HCT116 (cell line): ENCODE data around the gene VPS35L. TPM values are rescaled to one million over a fixed set of nuclear protein-coding genes. Genes with fewer than 3 reads are reported as not detected.

Experiments
- ATAC-seq: fragments of 200-7000 bp; cut with Tn5 transposase; 2 replicates; pipeline ENCODE4 v1.9.1; 2020; ENCODE audit warnings: mild to moderate bottlenecking, moderate library complexity
- BruUV-seq: library from RNA; stranded (reverse); fragments of 400-500 nt; replicated peaks from 2 replicates; lab custom pipeline; 2021; lab: Mats Ljungman, UMichigan
- CTCF ChIA-PET: fragments of 300-600 bp; sonication (Branson Sonifier 250); formaldehyde crosslinking; loops from one replicate; lab custom pipeline; 2021; ENCODE audit warnings: antibody characterized with exemption; lab: Charles Lee
- POLR2A ChIA-PET: fragments of 300-600, 350-600 bp; sonication (Branson Sonifier 250); formaldehyde crosslinking; loops from one replicate; lab custom pipeline; 2021; ENCODE audit warnings: antibody characterized with exemption; lab: Charles Lee
- RAD21 ChIA-PET, 2 experiments: fragments of 300-600 bp; sonication (Branson Sonifier 250); formaldehyde crosslinking; loops; one replicate each; lab custom pipeline; 2023; ENCODE audit warnings: low total read pairs in 2 of 2; ENCODE audit not compliant: uncharacterized antibody in 2 of 2, unreplicated experiment in 2 of 2, low non-redundant PET in 1 of 2; lab: Charles Lee
- DNase-seq: peaks from one replicate; pipeline ENCODE4 v3.0.0-alpha.2; 2010; ENCODE audit warnings: low read depth, low spot score
- H2AFZ ChIP-seq: fragments of 200-600 bp; shearing (Covaris generic), sonication (generic); 2 replicates; pipeline ENCODE4 v1.6.1; 2017; ENCODE audit warnings: low read depth, mixed run types, mixed read lengths, antibody characterized with exemption, low read length; ENCODE audit not compliant: poor library complexity, severe bottlenecking
- H3K27ac ChIP-seq: 2 replicates; pipeline ENCODE4 v1.5.1; 2012; ENCODE audit warnings: low read depth, low read length
- H3K27me3 ChIP-seq: fragments of 200-600 bp; sonication (generic); 2 replicates; pipeline ENCODE4 v1.6.1; 2016; ENCODE audit warnings: mixed run types, low read length, mixed read lengths; ENCODE audit not compliant: insufficient read depth
- H3K36me3 ChIP-seq, 2 experiments: fragments of 200-500 bp in 1 of 2; fragments of 200-600 bp in 1 of 2; sonication (Bioruptor generic) in 1 of 2; sonication (generic) in 1 of 2; 2 replicates each; pipeline versions ENCODE4 v1.5.1 to v1.6.1; 2014 to 2016; ENCODE audit warnings: low read length in 2 of 2, inconsistent platforms in 1 of 2, mixed read lengths in 1 of 2, mixed run types in 1 of 2; ENCODE audit not compliant: insufficient read depth in 2 of 2, control insufficient read depth in 1 of 2
- H3K4me1 ChIP-seq, 2 experiments: fragments of 200-600 bp in 1 of 2; sonication (generic) in 1 of 2; 2 replicates each; pipeline versions ENCODE4 v1.5.1 to v1.6.1; 2012 to 2017; ENCODE audit warnings: low read length in 2 of 2, inconsistent platforms in 1 of 2, mild to moderate bottlenecking in 1 of 2, mixed read lengths in 1 of 2, mixed run types in 1 of 2, moderate library complexity in 1 of 2; ENCODE audit not compliant: insufficient read depth in 2 of 2, control insufficient read depth in 1 of 2
- H3K4me2 ChIP-seq: fragments of 200-600 bp; sonication (generic); 2 replicates; pipeline ENCODE4 v1.6.1; 2017; ENCODE audit warnings: mixed run types, low read length, mixed read lengths
- H3K4me3 ChIP-seq, 2 experiments: fragments of 200-600 bp in 1 of 2; sonication (generic) in 1 of 2; replicated peaks in 1 of 2; 2 replicates each; pipeline ENCODE4 v1.5.1; 2011 to 2016; ENCODE audit warnings: low read length in 2 of 2, control low read depth in 1 of 2, low read depth in 1 of 2, mild to moderate bottlenecking in 1 of 2, mixed read lengths in 1 of 2, mixed run types in 1 of 2
- H3K79me2 ChIP-seq: fragments of 200-600 bp; sonication (generic); 2 replicates; pipeline ENCODE4 v1.6.1; 2017; ENCODE audit warnings: mild to moderate bottlenecking, mixed run types, low read length, moderate library complexity, mixed read lengths; ENCODE audit not compliant: insufficient read depth
- H3K9ac ChIP-seq: fragments of 200-600 bp; sonication (generic); 2 replicates; pipeline ENCODE4 v1.6.1; 2016; ENCODE audit warnings: low read length, mixed read lengths
- H3K9me2 ChIP-seq: fragments of 200-600 bp; sonication (generic), shearing (Covaris generic); 2 replicates; pipeline ENCODE4 v1.6.1; 2017; ENCODE audit warnings: mixed run types, mild to moderate bottlenecking, moderate library complexity; ENCODE audit not compliant: insufficient read depth
- H3K9me3 ChIP-seq, 2 experiments: fragments of 200-500 bp in 1 of 2; fragments of 200-600 bp in 1 of 2; sonication (Bioruptor generic) in 1 of 2; sonication (generic) in 1 of 2; 2 replicates each; pipeline ENCODE4 v1.6.1; 2014 to 2017; ENCODE audit warnings: low read length in 2 of 2, mixed read lengths in 2 of 2, inconsistent platforms in 1 of 2, low read depth in 1 of 2, mild to moderate bottlenecking in 1 of 2, mixed run types in 1 of 2, moderate library complexity in 1 of 2; ENCODE audit not compliant: control insufficient read depth in 1 of 2, insufficient read depth in 1 of 2
- H4K20me1 ChIP-seq: fragments of 200-600 bp; sonication (generic), shearing (Covaris generic); 2 replicates; pipeline ENCODE4 v1.6.1; 2017; ENCODE audit warnings: mixed run types, mild to moderate bottlenecking, moderate library complexity; ENCODE audit not compliant: insufficient read depth
- ATF3 ChIP-seq: IDR thresholded peaks from 2 replicates; pipeline ENCODE4 v1.6.1; 2012
- EGR1 ChIP-seq: IDR thresholded peaks from 2 replicates; pipeline ENCODE4 v1.6.1; 2012; ENCODE audit warnings: low read depth
- JUND ChIP-seq: IDR thresholded peaks from 2 replicates; pipeline ENCODE4 v1.6.1; 2012
- MAX ChIP-seq: IDR thresholded peaks from 2 replicates; pipeline ENCODE4 v1.6.1; 2012
- POLR2AphosphoS5 ChIP-seq: IDR thresholded peaks from 2 replicates; pipeline ENCODE4 v1.6.1; 2011; ENCODE audit warnings: mild to moderate bottlenecking, low read depth, low read length, moderate library complexity
- SIN3A ChIP-seq: IDR thresholded peaks from 2 replicates; pipeline ENCODE4 v1.6.1; 2012; ENCODE audit warnings: low read depth
- ZFX ChIP-seq: fragments of 450-650 bp; IDR thresholded peaks from 2 replicates; pipeline ENCODE4 v1.6.1; 2017
- intact Hi-C: fragments of 100-400 bp; cut with micrococcal nuclease; formaldehyde crosslinking; loops from 2 replicates; pipeline ENCODE4 v1.10.0; 2022
- total RNA-seq: library from RNA; stranded (reverse); gene quantifications from one replicate; pipeline ENCODE4 v1.2.1, GENCODE V29; 2021; ENCODE audit not compliant: unreplicated experiment
- TF ChIP-seq, protein P1 (sequence below): IDR thresholded peaks from 2 replicates; pipeline ENCODE4 v1.6.1; 2011; ENCODE audit warnings: mild to moderate bottlenecking, low read length, moderate library complexity; ENCODE audit not compliant: insufficient replicate concordance; ENCODE audit errors: extremely low read depth
- TF ChIP-seq, protein P2 (sequence below): IDR thresholded peaks from 2 replicates; pipeline ENCODE4 v1.6.1; 2012; ENCODE audit warnings: low read depth

Gene VPS35L
- total RNA-seq, 1 experiment from 2014 or later = 21.4 TPM

- TF ChIP-seq, protein P1, sequence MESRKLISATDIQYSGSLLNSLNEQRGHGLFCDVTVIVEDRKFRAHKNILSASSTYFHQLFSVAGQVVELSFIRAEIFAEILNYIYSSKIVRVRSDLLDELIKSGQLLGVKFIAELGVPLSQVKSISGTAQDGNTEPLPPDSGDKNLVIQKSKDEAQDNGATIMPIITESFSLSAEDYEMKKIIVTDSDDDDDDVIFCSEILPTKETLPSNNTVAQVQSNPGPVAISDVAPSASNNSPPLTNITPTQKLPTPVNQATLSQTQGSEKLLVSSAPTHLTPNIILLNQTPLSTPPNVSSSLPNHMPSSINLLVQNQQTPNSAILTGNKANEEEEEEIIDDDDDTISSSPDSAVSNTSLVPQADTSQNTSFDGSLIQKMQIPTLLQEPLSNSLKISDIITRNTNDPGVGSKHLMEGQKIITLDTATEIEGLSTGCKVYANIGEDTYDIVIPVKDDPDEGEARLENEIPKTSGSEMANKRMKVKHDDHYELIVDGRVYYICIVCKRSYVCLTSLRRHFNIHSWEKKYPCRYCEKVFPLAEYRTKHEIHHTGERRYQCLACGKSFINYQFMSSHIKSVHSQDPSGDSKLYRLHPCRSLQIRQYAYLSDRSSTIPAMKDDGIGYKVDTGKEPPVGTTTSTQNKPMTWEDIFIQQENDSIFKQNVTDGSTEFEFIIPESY = no peak
- TF ChIP-seq POLR2AphosphoS5 = no peak
- TF ChIP-seq, all 23 proteins: peak for 0
Measured at GRCh38 chr16:19573997-19574396, 18.5 kb downstream of the VPS35L start (continued).

DNA sequence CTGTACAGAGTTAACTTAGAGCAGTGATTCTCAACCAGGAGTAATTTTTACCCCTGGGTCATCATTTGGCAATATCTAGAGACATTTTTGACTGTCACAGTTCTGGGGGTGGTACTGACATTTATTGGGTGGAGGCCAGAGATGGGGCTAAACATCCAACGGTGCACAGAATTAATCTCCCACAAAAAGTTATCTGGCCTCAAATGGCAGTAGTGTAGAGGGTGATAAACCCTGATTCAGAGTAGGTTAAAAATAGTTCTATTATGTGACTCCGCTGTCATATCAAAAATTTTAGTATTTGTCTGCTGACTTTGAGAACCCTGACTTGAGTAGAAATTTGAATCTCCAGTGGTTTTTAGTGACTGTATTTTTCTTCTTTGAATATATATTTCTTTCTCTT, 19.1 kb downstream of the VPS35L start:
- Histone ChIP-seq H3K9me3 (no peaks in the 10 kb centered on the region), H3K4me2 (no peak overlapping the region)
- BruUV-seq = no TSS peak

More for the DNA sequence above, 19.1 kb downstream of the VPS35L start:
- TF ChIP-seq ZFX (no peak), EGR1 (no peak), JUND (no peak), SIN3A (no peak), ATF3 (no peak), MAX (no peak)
- TF ChIP-seq, protein P1 = no peak
- TF ChIP-seq, protein P2, sequence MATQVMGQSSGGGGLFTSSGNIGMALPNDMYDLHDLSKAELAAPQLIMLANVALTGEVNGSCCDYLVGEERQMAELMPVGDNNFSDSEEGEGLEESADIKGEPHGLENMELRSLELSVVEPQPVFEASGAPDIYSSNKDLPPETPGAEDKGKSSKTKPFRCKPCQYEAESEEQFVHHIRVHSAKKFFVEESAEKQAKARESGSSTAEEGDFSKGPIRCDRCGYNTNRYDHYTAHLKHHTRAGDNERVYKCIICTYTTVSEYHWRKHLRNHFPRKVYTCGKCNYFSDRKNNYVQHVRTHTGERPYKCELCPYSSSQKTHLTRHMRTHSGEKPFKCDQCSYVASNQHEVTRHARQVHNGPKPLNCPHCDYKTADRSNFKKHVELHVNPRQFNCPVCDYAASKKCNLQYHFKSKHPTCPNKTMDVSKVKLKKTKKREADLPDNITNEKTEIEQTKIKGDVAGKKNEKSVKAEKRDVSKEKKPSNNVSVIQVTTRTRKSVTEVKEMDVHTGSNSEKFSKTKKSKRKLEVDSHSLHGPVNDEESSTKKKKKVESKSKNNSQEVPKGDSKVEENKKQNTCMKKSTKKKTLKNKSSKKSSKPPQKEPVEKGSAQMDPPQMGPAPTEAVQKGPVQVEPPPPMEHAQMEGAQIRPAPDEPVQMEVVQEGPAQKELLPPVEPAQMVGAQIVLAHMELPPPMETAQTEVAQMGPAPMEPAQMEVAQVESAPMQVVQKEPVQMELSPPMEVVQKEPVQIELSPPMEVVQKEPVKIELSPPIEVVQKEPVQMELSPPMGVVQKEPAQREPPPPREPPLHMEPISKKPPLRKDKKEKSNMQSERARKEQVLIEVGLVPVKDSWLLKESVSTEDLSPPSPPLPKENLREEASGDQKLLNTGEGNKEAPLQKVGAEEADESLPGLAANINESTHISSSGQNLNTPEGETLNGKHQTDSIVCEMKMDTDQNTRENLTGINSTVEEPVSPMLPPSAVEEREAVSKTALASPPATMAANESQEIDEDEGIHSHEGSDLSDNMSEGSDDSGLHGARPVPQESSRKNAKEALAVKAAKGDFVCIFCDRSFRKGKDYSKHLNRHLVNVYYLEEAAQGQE = no peak
- Histone ChIP-seq H3K9me2 (no peaks in the 10 kb centered on the region), H3K36me3 (no peaks in the 10 kb centered on the region), H3K4me3 (no peak overlapping the region), H3K4me1 (no peaks in the 10 kb centered on the region), H2AFZ (no peak overlapping the region), H3K27me3 (no peaks in the 10 kb centered on the region), H4K20me1 (no peaks in the 10 kb centered on the region), H3K27ac (no peak overlapping the region), H3K79me2 (no peaks in the 10 kb centered on the region), H3K9ac (no peak overlapping the region)
- ChIA-PET RAD21 (no interaction called here), CTCF (no interaction called here), POLR2A (no interaction called here)
- ATAC-seq = no peak
- DNase-seq = no peak
- intact Hi-C loops = no loop called here
